ENCODE data around the gene CABLES2.

Gene CABLES2

DNA sequence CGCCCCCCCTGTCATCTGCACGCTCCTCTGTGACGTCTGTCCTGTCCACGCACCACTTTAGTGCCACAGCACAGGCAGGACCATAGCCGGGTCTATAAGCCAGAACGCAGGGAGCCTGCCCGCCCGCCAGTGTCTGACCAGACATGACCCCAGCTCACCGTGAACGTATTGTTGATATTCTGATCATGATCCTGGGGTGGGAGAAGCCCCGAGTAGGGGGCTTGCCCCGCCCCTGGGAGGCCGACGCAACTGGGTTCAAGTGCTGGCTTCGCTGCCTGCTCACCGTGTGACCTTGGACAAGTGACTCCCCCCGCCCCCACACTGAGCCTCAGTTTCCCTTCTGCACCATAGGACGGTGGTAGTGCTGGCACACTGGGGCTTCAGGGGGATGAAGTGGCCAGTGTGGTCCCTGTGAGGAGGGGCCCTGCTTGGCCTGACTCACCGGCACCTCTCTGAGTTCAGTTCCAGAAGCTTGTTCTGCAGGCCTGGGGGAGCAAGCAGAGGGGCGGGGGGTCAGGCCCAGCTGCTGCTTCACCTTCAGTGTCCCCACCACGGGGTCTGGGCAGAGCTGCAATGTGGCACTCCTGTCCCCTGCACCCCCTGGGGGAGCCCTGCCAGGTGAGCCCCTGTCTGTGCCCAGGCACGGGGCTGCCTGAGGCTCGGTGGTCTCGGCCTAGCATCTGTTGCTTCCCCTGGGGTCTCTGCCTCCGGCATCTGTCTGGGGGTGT is 11.1 kb upstream of the CABLES2 start:
- DNase-seq, result no peak

DNA sequence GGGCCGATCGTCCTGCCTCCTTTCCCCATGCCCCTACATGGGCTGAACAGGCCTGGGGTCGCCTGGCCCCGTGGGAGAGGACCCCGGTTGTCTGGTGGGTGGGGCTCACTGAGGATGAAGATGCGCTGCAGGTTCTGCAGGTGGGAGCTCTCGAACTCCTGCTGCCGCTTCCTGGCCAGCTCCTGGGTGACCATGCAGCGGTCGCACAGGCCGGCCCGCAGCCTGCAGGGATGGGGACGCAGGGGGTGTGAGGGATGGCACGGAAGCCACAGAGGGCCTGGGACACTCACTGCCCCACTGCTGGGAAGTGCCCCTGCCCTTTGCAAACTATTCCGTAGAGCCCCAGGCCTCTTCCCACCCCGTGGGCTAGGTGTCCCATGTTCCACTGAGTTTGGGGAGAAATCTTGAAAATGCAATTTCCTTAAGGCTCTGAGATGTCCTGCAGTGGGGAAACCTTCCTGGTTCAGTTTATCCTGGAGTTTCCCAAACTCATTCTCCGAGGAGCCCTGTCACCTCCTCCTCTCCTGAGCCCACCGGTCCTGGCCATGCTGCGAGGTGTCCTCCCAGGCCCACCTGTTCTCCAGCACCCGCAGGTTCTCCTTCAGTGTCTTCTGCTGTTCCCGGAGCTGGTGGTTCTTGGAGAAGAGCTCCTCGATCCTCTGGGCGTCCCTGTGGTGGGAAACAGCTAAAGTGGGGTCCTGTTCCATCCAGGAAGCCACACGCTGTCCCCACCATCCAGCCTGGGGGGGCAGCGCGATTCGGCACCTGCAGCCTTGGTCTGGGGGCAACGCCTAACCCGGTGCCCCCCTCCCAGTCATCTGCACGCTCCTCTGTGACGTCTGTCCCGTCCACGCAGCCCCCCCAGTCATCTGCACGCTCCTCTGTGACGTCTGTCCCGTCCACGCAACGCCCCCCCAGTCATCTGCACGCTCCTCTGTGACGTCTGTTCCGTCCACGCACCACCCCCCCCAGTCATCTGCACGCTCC is 9.9 kb upstream of the CABLES2 start:
- DNase-seq, result no peak

DNA sequence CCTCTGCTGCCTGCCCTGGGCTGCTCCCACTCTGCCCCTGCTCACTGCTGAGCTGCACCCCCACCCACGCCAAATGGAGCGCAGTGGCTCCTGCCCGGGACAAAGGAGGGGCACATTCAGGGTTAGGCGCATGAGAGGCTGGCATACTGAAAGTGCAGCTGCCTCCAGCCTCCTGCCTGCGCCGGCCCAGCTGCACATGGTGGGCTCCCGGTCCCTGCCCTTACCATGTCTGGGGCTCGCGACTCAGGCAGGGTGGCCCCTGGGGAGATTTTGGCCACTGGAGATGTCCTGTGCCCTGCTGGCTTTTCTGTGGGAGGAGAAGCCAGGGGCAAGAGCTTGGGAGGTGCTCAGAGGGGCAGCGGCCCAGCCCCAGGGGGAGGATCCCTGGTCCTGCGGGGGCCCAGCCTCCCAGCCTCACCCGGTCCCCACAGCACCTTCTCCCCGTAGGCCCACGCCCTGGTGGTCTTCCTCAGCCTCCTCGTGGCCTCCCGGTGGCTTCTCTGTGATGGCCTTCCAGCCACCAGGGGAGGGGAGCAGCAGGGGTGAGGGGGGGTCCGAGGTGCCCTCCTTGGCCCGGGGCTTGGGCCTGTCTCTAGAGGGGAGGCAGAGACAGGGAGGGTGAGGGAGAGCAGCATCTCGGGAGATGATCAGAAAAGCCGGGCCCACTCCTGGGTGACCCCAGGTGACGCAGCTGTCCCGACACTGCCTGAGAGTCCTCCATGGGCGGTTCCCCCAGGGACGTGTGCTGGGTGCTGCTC is 8.4 kb upstream of the CABLES2 start:
- no peak for DNase-seq

- no peak for DNase-seq
Observed at GRCh38 chr20:62413896-62414481, 6.9 kb upstream of the CABLES2 start.

GRCh38 chr20:62413025-62413570 is 6.0 kb upstream of the CABLES2 start:
- no peak for DNase-seq

GRCh38 chr20:62412194-62413024 is 5.3 kb upstream of the CABLES2 start:
- DNase-seq, result no peak

DNA sequence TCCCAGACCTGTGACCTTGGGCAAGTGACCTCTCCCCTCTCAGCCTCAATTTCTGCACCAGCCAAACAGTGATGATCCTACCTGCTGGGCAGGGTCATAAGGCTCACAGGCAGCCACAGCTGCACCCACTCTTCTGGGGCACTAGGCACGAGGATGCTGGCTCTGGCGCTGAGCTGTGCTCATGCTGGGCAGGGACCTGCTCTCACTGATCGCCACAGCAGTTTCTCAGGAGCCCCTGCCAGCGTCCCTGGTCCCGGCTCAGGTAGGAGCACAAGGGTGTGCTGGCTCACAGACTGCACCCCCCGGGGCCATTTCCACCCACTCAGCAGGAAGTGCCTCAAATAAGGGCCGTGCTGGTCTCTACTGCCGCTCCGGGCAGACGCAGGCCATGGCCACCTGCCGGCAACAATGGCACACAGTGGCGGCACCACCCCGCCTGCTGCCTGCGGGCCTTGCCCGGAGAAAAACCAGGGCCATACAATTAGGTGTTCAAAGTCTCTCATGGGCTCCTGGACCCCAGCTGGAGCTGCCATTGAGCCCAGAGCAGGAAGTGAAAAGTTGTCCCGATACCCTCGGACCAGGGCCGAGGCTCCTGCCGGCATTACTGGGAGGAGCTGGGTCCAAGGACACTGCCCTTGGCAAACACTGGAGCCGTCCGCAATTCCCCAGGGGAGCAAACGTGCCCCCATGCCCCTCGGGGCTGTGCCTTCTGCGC is 4.6 kb upstream of the CABLES2 start:
- no peak for DNase-seq

GRCh38 chr20:62410746-62411478 is 3.8 kb upstream of the CABLES2 start:
- no peak for DNase-seq

GRCh38 chr20:62409931-62410745 is 3.1 kb upstream of the CABLES2 start:
- DNase-seq, result peak; percentile 30

DNA sequence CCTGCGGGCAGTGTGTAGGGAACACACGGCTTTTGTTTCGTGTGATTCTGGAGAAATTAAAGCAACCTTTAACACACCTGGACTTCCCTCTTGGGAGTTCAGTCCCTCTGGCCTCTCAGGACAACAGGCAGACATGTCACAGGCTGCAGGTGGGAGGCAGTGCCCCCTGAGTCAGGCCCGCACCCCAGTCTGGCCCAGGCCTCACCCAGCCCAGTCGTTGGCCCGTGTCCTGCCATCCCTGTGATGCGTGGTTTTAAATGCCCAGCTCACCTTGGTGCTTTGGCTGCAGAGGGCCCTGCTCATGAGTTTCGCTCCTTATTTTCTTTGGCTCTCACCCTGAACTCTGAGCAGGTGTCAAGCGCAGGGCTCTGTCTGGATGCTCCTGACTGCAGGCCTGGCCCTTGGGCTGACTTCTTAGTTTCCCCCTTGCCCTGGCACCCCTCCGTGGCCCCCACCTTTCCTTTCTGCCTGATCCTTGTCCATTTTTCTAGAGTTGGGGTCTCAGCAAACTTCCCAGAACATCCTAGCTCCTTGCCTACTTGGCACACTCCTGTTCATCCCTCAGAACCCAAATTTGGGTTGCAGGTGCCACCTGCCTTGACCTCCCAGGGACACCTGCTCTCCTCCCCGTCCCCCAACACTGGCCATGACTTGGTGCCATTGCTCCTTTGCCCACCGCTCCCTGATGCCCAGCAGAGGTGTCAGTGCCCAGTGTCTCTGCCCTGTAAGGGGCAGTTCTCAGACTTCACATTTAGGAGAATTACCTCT is 2.2 kb upstream of the CABLES2 start:
- DNase-seq, result no peak

GRCh38 chr20:62408640-62409039 is 1.6 kb upstream of the CABLES2 start:
- DNase-seq, result no peak

DNA sequence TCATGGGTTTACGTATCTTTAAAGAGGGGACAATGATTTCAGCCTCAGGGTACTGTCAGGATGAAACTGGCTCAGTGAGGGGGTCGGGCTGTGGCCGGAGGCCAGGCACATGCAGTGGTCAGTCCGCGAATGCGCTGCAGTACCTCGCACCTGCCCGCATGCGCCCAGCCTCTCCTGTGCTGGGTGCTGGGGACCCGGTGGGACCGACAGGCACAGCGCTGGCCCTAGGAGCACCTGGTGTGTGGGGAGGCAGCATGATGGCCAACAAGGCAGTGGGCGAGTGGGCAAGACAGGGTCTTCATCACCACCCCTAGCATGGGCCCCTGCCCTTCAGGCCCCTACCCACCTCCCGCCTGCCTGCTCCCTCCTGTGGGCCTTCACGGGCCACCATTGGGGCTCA is 970 bp upstream of the CABLES2 start:
- DNase-seq, result no peak

DNA sequence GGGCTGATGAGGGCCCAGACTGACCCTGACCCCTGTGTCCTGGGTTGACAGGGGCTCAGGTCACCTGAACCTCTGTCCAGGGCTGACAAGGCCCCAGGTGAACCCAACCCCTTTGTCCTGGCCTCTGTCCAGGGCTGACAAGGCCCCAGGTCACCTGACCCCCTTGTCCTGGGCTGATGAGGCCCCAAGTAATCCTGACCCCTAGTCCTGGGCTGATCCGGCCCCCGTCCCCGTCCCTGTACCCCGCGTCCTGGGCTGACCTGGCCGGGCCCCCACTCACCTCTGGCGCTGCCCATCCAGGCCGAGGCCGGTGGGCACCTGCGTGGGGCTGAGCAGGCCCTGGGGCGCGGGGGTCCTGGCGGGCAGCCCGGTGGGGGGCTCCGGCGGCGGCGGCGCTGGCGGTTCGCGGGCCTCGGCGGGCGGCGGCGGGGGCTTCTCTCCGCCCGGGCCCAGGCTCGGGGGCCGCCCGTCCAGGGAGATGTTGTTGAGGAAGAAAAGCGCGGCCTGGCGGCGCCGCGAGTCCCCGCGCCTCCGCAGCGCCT is 379 bp downstream of the CABLES2 start:
- no peak for DNase-seq

DNA sequence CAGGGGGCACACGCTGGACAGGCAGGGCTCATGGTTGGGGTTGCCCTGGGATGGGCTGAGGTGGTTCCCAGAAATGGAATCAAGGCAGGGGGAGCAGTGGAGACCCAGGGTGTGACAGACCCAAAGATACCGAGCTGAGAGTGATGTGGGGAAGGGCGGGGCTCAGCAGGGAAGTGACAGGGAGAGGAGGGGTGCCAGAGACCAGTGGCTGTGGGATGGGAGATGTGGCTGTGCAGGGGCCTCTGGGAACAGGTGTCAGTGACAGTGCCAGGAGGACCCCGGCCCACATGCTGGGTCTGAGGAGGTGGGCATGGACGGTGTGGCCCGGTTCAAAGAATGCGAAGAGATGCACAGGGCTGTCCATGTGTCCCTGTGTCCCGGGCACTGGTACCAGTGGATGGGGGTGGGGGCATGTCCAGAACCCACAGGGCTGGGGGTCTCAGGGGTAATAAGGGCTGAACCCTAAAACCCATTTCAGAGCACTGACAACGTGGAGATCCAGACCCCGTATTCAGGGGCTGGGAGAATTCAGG is 1.0 kb downstream of the CABLES2 start:
- DNase-seq, result no peak

DNA sequence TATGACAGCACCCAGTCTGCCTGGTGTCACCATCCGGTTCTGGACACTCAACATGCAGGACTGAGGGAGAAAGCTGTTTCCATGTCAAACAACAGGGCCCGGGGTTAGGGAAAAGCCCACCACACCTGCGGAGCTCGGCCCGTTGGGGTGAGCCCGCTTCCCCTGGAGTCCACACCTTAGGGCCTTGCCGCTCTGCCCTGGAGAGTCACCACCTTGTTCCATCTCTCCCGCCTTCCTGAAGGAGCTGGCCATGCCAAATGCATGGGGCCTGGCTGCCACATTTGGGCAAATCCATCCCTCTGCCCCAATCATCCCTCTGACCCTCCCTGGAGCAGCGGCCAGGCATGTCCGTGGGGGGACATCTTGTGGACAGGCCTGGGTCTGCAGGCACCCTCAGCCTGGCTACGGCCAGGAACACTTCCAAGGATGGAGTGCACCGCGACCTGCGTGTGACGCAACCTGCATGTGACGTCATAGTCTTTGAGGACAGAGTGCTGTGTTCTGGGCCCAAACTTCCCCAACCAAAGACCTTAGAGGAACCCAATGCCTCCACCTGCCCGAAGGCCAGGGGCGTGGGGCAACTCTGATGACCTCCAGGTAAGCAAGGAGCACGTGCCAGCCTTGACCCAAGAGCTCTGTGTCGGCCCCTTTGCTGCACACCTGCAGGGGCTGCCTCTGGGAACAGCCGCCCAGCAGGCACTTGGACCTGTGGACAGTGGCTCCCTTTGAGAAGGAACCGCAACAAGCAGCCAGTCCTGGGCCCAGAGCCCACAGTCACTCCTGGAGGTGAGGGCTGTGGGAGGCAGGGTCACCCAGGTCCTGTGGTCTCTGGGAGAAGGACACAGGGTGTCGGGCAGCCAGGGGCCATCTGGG is 1.7 kb downstream of the CABLES2 start:
- no peak for DNase-seq

DNA sequence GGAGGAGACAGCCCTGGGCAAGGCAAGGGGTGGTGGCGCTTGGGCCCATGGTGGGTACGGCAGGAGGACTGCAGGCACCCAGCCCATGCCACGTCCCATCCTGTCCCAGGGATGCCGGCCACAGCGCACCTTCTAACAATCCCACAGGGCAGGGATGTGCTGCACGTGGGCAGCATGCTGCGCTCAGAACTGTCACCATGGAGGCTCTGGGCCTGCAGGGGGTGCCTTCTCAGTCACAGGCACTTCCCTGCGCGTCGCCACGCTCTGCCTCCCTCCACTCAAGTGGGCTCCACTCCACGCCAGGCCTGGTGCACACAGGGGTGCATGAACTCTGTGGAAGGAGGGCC is 2.4 kb downstream of the CABLES2 start:
- DNase-seq, result no peak

- DNase-seq, result no peak
Observed at GRCh38 chr20:62404112-62404665, 2.9 kb downstream of the CABLES2 start.

Data from stimulated activated CD4-positive, alpha-beta T cell treated with anti-CD3 and anti-CD28 coated beads, Interleukin-1b, Interleukin-23, amount 100 ng/mL, for 48 hours (primary cell).